ENCODE results near the gene AQP4.

Gene AQP4

GRCh38 chr18:26804519-26804918 lies 61.0 kb downstream of the AQP4 start:
- Histone ChIP-seq H2BK15ac (replicated peaks; ENCODE audit: low read depth) (no peak overlapping the region), H3K4ac (ENCODE audit: low read depth, low read length) (no peak overlapping the region), H3K23ac (ENCODE audit: low read length) (no peak overlapping the region), H3K27me3 (ENCODE audit: insufficient read depth, low read length, poor library complexity) (no peaks in the 10 kb centered on the region), H3K4me3 (ENCODE audit: low read length) (no peak overlapping the region), H4K8ac (ENCODE audit: low read depth, low read length) (no peak overlapping the region), H4K5ac (ENCODE audit: low read length) (no peak overlapping the region), H3K4me1 (ENCODE audit: control insufficient read depth, low read depth, low read length) (no peaks in the 10 kb centered on the region), H3K36me3 (ENCODE audit: control insufficient read depth, insufficient read depth, low read length) (no peaks in the 10 kb centered on the region), H3K79me1 (ENCODE audit: low read length) (no peaks in the 10 kb centered on the region), H3K4me2 (ENCODE audit: low read length) (no peak overlapping the region), H2BK5ac (ENCODE audit: low read length) (no peak overlapping the region), H2AK5ac (ENCODE audit: low read length) (no peak overlapping the region), H3K9ac (ENCODE audit: low read length) (no peak overlapping the region), H2BK120ac (ENCODE audit: low read depth, low read length) (no peak overlapping the region), H3K27ac (ENCODE audit: low read depth, low read length) (no peak overlapping the region), H3K79me2 (ENCODE audit: control insufficient read depth, insufficient read depth, low read length) (no peaks in the 10 kb centered on the region), H3K18ac (ENCODE audit: low read length) (no peak overlapping the region), H3K56ac (ENCODE audit: low read length) (no peak overlapping the region)
- WGBS (ENCODE audit: extremely low coverage, insufficient coverage, low lambda C conversion rate): no CpG with 5 or more reads among the region's 1 CpG
- DNase-seq: peak; percentile 48

- Histone ChIP-seq H2BK15ac (replicated peaks; ENCODE audit: low read depth) (no peak overlapping the region), H2BK5ac (ENCODE audit: low read length) (no peak overlapping the region), H3K9ac (ENCODE audit: low read length) (no peak overlapping the region), H3K79me2 (ENCODE audit: control insufficient read depth, insufficient read depth, low read length) (no peaks in the 10 kb centered on the region), H3K56ac (ENCODE audit: low read length) (no peak overlapping the region), H2AK5ac (ENCODE audit: low read length) (no peak overlapping the region), H3K4me1 (ENCODE audit: control insufficient read depth, low read depth, low read length) (no peaks in the 10 kb centered on the region), H4K8ac (ENCODE audit: low read depth, low read length) (no peak overlapping the region), H3K23ac (ENCODE audit: low read length) (no peak overlapping the region), H3K27me3 (ENCODE audit: insufficient read depth, low read length, poor library complexity) (no peaks in the 10 kb centered on the region), H3K36me3 (ENCODE audit: control insufficient read depth, insufficient read depth, low read length) (no peaks in the 10 kb centered on the region), H2BK120ac (ENCODE audit: low read depth, low read length) (no peak overlapping the region), H3K18ac (ENCODE audit: low read length) (no peak overlapping the region), H3K79me1 (ENCODE audit: low read length) (no peaks in the 10 kb centered on the region), H4K5ac (ENCODE audit: low read length) (no peak overlapping the region), H3K4ac (ENCODE audit: low read depth, low read length) (no peak overlapping the region), H3K27ac (ENCODE audit: low read depth, low read length) (no peak overlapping the region), H3K4me2 (ENCODE audit: low read length) (no peak overlapping the region), H3K4me3 (ENCODE audit: low read length) (no peak overlapping the region)
- peak; percentile 20 for DNase-seq
Measured at GRCh38 chr18:26803643-26804042, 61.9 kb downstream of the AQP4 start.

GRCh38 chr18:26802330-26803200 lies 62.9 kb downstream of the AQP4 start:
- Histone ChIP-seq H3K36me3 (ENCODE audit: control insufficient read depth, insufficient read depth, low read length) (no peaks in the 10 kb centered on the region), H3K79me2 (ENCODE audit: control insufficient read depth, insufficient read depth, low read length) (no peaks in the 10 kb centered on the region), H2AK5ac (ENCODE audit: low read length) (no peak overlapping the region), H3K27ac (ENCODE audit: low read depth, low read length) (no peak overlapping the region), H2BK5ac (ENCODE audit: low read length) (no peak overlapping the region), H3K4me3 (ENCODE audit: low read length) (no peak overlapping the region), H3K4ac (ENCODE audit: low read depth, low read length) (no peak overlapping the region), H2BK120ac (ENCODE audit: low read depth, low read length) (no peak overlapping the region), H3K18ac (ENCODE audit: low read length) (no peak overlapping the region), H3K23ac (ENCODE audit: low read length) (no peak overlapping the region), H3K4me1 (ENCODE audit: control insufficient read depth, low read depth, low read length) (no peaks in the 10 kb centered on the region), H3K79me1 (ENCODE audit: low read length) (no peaks in the 10 kb centered on the region), H4K8ac (ENCODE audit: low read depth, low read length) (no peak overlapping the region), H3K56ac (ENCODE audit: low read length) (no peak overlapping the region), H3K9ac (ENCODE audit: low read length) (no peak overlapping the region), H3K4me2 (ENCODE audit: low read length) (no peak overlapping the region), H3K27me3 (ENCODE audit: insufficient read depth, low read length, poor library complexity) (no peaks in the 10 kb centered on the region), H2BK15ac (replicated peaks; ENCODE audit: low read depth) (no peak overlapping the region), H4K5ac (ENCODE audit: low read length) (no peak overlapping the region)
- DNase-seq: no peak
- WGBS (ENCODE audit: extremely low coverage, insufficient coverage, low lambda C conversion rate): no CpG with 5 or more reads among the region's 4 CpGs

Measured in mesendoderm (in vitro differentiated cells).